ENCODE results near the gene PEAK3. TPM values are rescaled to one million over a fixed set of nuclear protein-coding genes. Genes with fewer than 3 reads are reported as not detected.

The PEAK3 gene
- polyA plus RNA-seq, 3 donors = 2.4 to 6.3 (median 2.9) TPM

DNA sequence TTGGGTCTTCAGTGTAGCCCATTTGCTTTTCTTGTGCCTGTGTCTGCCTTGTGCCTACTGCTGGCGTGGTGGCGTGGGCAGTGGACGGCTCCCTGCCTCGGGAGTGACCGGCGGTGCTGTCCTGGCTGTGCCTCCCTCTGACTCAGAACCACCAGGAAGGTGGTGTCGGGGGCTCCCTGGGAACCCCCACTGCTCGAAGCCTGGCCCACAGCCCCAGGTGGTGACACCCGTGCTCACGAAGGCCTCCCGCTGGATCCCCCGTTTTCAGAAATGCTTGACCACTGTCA is 37.9 kb downstream of the PEAK3 start:
- Mint-ChIP-seq H3K27me3 (ENCODE audit: low read depth in 3 of 3) (peaks cover 0 to 10% (median 5%) of the 10 kb centered on the region in 3 donors), H3K27ac (no peak overlapping the region), H3K4me3 (no peak overlapping the region), H3K4me1 (peaks cover 25% of the 10 kb centered on the region), H3K36me3 (peaks cover 45 to 79% of the 10 kb centered on the region in 2 donors), H3K9me3 (peaks cover 0 to 2% (median 0%) of the 10 kb centered on the region in 7 donors)
- Histone ChIP-seq H3K79me2 (ENCODE audit: insufficient read depth, low read length) (peaks cover 60% of the 10 kb centered on the region), H3K4me2 (replicated peaks; ENCODE audit: extremely low read depth, low read length, poor library complexity, severe bottlenecking) (no peak overlapping the region), H4K20me1 (ENCODE audit: insufficient read depth, low read length) (peaks cover 94% of the 10 kb centered on the region), H3K4me3 (replicated peaks in 1 of 3; ENCODE audit: low read depth in 2 of 3, low read length in 3 of 3) (no peak overlapping the region), H3K9ac (ENCODE audit: insufficient read depth, low read length, poor library complexity, severe bottlenecking) (no peak overlapping the region), H3K27me3 (ENCODE audit: control insufficient read depth in 2 of 2, insufficient read depth in 2 of 2, low read length in 2 of 2) (peaks cover 0 to 5% of the 10 kb centered on the region in 2 donors), H2AFZ (ENCODE audit: insufficient read depth, low read depth, low read length, poor library complexity, severe bottlenecking) (no peak overlapping the region), H3K27ac (ENCODE audit: low read depth in 1 of 2, low read length in 2 of 2) (no peak overlapping the region), H3K9me3 (replicated peaks in 1 of 2; ENCODE audit: control insufficient read depth in 1 of 2, insufficient read depth in 1 of 2, low read length in 2 of 2) (no peaks in the 10 kb centered on the region), H3K36me3 (replicated peaks in 1 of 2; ENCODE audit: control insufficient read depth in 1 of 2, insufficient read depth in 2 of 2, low read length in 2 of 2) (peaks cover 60 to 83% of the 10 kb centered on the region in 2 donors), H3K4me1 (ENCODE audit: control insufficient read depth in 1 of 2, insufficient read depth in 2 of 2, low read length in 2 of 2) (peaks cover 16 to 21% of the 10 kb centered on the region in 2 donors)
- DNase-seq = no peak
- TF ChIP-seq, protein P1, sequence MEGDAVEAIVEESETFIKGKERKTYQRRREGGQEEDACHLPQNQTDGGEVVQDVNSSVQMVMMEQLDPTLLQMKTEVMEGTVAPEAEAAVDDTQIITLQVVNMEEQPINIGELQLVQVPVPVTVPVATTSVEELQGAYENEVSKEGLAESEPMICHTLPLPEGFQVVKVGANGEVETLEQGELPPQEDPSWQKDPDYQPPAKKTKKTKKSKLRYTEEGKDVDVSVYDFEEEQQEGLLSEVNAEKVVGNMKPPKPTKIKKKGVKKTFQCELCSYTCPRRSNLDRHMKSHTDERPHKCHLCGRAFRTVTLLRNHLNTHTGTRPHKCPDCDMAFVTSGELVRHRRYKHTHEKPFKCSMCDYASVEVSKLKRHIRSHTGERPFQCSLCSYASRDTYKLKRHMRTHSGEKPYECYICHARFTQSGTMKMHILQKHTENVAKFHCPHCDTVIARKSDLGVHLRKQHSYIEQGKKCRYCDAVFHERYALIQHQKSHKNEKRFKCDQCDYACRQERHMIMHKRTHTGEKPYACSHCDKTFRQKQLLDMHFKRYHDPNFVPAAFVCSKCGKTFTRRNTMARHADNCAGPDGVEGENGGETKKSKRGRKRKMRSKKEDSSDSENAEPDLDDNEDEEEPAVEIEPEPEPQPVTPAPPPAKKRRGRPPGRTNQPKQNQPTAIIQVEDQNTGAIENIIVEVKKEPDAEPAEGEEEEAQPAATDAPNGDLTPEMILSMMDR (IDR thresholded peaks at IDR 0.05) = no peak
- intact Hi-C loops (cut with micrococcal nuclease) = no loop called here
- WGBS (ENCODE audit: insufficient coverage) = 100% methylated on average over 6 of the region's 12 CpGs

DNA sequence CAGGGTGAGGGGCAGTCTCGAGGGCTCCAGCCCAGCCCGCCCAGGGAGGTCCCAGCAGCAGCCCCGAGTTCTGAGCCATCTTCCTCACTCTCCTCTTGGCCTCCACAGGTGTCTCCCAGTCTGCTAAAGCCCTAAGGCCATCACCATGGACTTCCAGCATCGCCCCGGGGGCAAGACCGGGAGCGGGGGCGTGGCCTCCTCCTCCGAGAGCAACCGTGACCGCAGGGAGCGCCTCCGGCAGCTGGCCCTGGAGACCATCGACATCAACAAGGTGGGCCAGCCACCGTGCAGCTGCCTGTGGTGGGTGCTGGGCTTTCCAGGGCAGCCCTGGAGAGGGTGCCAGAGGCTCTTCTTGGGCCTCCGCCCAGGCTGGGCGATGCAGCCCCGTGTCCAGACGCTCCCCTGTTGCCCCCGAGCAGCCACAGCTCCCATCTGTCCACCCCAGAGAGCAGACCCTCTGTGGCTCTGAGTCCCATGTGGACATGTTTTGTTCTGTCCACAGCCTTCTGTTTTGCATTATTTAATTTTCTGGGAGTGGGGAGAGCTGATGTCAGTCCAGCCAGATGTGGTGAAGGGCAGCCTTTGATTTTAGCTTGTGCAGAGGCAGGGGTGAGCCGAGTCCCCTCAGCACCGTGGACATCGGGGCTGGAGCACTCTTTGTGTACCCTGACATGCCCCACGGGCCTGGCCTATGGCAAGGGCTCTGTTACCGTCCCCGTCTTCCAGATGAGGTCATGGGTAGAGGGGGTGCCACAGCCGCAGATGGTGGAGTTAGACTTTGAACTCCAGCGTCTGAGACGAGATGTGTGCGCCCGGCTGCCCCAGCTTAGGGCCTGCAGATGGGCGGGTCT is 38.5 kb downstream of the PEAK3 start:
- DNase-seq = no peak
- Histone ChIP-seq H3K36me3 (replicated peaks in 1 of 2; ENCODE audit: control insufficient read depth in 1 of 2, insufficient read depth in 2 of 2, low read length in 2 of 2) (peaks cover 55 to 78% of the 10 kb centered on the region in 2 donors), H3K4me3 (replicated peaks in 1 of 3; ENCODE audit: low read depth in 2 of 3, low read length in 3 of 3) (no peak overlapping the region), H4K20me1 (ENCODE audit: insufficient read depth, low read length) (peaks cover 94% of the 10 kb centered on the region), H3K9me3 (replicated peaks in 1 of 2; ENCODE audit: control insufficient read depth in 1 of 2, insufficient read depth in 1 of 2, low read length in 2 of 2) (no peaks in the 10 kb centered on the region), H3K9ac (ENCODE audit: insufficient read depth, low read length, poor library complexity, severe bottlenecking) (no peak overlapping the region), H3K27me3 (ENCODE audit: control insufficient read depth in 2 of 2, insufficient read depth in 2 of 2, low read length in 2 of 2) (no peaks in the 10 kb centered on the region), H3K79me2 (ENCODE audit: insufficient read depth, low read length) (peaks cover 66% of the 10 kb centered on the region), H3K4me1 (ENCODE audit: control insufficient read depth in 1 of 2, insufficient read depth in 2 of 2, low read length in 2 of 2) (peaks cover 21 to 27% of the 10 kb centered on the region in 2 donors), H3K27ac (ENCODE audit: low read depth in 1 of 2, low read length in 2 of 2) (no peak overlapping the region), H2AFZ (ENCODE audit: insufficient read depth, low read depth, low read length, poor library complexity, severe bottlenecking) (no peak overlapping the region), H3K4me2 (replicated peaks; ENCODE audit: extremely low read depth, low read length, poor library complexity, severe bottlenecking) (no peak overlapping the region)
- intact Hi-C loops (cut with micrococcal nuclease) = no loop called here
- H3K9me3 Mint-ChIP-seq = peaks cover 0 to 1% (median 0%) of the 10 kb centered on the region in 7 donors
- TF ChIP-seq, protein P1 (IDR thresholded peaks at IDR 0.05) = no peak
- H3K36me3 Mint-ChIP-seq = peaks cover 44 to 75% of the 10 kb centered on the region in 2 donors
- H3K4me1 Mint-ChIP-seq = peaks cover 31% of the 10 kb centered on the region
- WGBS (ENCODE audit: insufficient coverage) = 94% methylated on average over 25 of the region's 32 CpGs
- no peak overlapping the region for H3K4me3 Mint-ChIP-seq
- peaks cover 0 to 4% (median 0%) of the 10 kb centered on the region in 3 donors for H3K27me3 Mint-ChIP-seq (ENCODE audit: low read depth in 3 of 3)
- H3K27ac Mint-ChIP-seq = peak overlapping the region in 1 of 7 donors; percentile 16
